IPS DF 6.9 (cell line): ENCODE data around the gene DNAH8.

Experiments
- DNase-seq: peaks from one replicate; pipeline ENCODE4 v3.0.0-alpha.2; 2013; ENCODE audit warnings: low read depth, low spot score
- H3K27ac ChIP-seq: one replicate; pipeline ENCODE4 v1.5.1; 2013; ENCODE audit warnings: low read length, control low read depth
- H3K27me3 ChIP-seq: 2 replicates; pipeline ENCODE4 v1.6.1; 2013; ENCODE audit warnings: mild to moderate bottlenecking, low read length; ENCODE audit not compliant: control insufficient read depth, insufficient read depth
- H3K36me3 ChIP-seq: 2 replicates; pipeline ENCODE4 v1.6.1; 2013; ENCODE audit warnings: low read length; ENCODE audit not compliant: control insufficient read depth, insufficient read depth
- H3K4me1 ChIP-seq: 2 replicates; pipeline ENCODE4 v1.6.1; 2013; ENCODE audit warnings: low read length; ENCODE audit not compliant: control insufficient read depth, insufficient read depth
- H3K4me3 ChIP-seq: 2 replicates; pipeline ENCODE4 v1.5.1; 2013; ENCODE audit warnings: mild to moderate bottlenecking, low read length
- H3K9me3 ChIP-seq: 2 replicates; pipeline ENCODE4 v1.6.1; 2013; ENCODE audit warnings: low read length, inconsistent platforms; ENCODE audit not compliant: control insufficient read depth, insufficient read depth
- WGBS: extraction: QIAGEN DNeasy Blood & Tissue Kit; methylation state at CpG from one replicate; pipeline ENCODE4 v1.1.7; 2013; ENCODE audit warnings: mixed read lengths, missing lambda C conversion rate; ENCODE audit not compliant: insufficient read length, insufficient coverage; 5-methylcytosine and 5-hydroxymethylcytosine counted together

DNAH8 gene

GRCh38 chr6:38720295-38720694, 5.2 kb downstream of the DNAH8 start:
- H3K9me3 ChIP-seq: no peaks in the 10 kb centered on the region
- no peaks in the 10 kb centered on the region for H3K36me3 ChIP-seq
- H3K27me3 ChIP-seq: peaks cover 9% of the 10 kb centered on the region
- no peak overlapping the region for H3K27ac ChIP-seq
- no peak for DNase-seq
- WGBS: no CpG with 5 or more reads among the region's 2 CpGs
- no peaks in the 10 kb centered on the region for H3K4me1 ChIP-seq
- H3K4me3 ChIP-seq: no peak overlapping the region

- H3K4me3 ChIP-seq: no peak overlapping the region
These were observed 6.9 kb downstream of the DNAH8 start for GRCh38 chr6:38722038-38722437.

GRCh38 chr6:38722727-38723334, 7.7 kb downstream of the DNAH8 start:
- Histone ChIP-seq H3K4me3 (no peak overlapping the region), H3K27ac (no peak overlapping the region), H3K4me1 (no peaks in the 10 kb centered on the region), H3K36me3 (no peaks in the 10 kb centered on the region), H3K27me3 (no peaks in the 10 kb centered on the region), H3K9me3 (no peaks in the 10 kb centered on the region)
- DNase-seq: no peak
- no CpG with 5 or more reads among the region's 26 CpGs for WGBS

More at GRCh38 chr6:38722038-38722437, 6.9 kb downstream of the DNAH8 start:
- Histone ChIP-seq H3K9me3 (no peaks in the 10 kb centered on the region), H3K4me1 (no peaks in the 10 kb centered on the region), H3K27me3 (peaks cover under 1% of the 10 kb centered on the region; the same call in 1 of the 2 replicates), H3K36me3 (no peaks in the 10 kb centered on the region), H3K27ac (no peak overlapping the region)
- no CpG with 5 or more reads among the region's 3 CpGs for WGBS
- DNase-seq: no peak

DNA sequence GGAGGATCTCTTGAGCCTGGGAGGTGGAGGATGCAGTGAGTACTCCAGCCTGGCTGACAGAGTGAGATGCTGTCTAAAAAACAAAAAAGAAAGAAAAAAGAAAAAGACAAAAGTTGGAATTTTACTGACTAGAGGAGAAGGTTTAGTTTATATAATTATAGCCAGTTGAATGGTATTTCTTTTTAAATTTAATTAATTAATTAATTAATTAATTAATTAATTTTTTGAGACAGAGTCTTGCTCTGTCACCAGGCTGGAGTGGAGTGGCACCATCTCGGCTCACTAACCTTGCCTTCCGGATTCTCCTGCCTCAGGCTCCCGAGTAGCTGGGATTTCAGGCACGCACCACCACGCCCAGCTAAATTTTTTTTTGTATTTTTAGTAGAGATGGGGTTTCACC, 8.7 kb downstream of the DNAH8 start:
- Histone ChIP-seq H3K4me1 (no peaks in the 10 kb centered on the region), H3K4me3 (no peak overlapping the region), H3K27ac (no peak overlapping the region), H3K36me3 (no peaks in the 10 kb centered on the region), H3K9me3 (no peaks in the 10 kb centered on the region), H3K27me3 (no peaks in the 10 kb centered on the region)
- no peak for DNase-seq
- no CpG with 5 or more reads among the region's 5 CpGs for WGBS

DNA sequence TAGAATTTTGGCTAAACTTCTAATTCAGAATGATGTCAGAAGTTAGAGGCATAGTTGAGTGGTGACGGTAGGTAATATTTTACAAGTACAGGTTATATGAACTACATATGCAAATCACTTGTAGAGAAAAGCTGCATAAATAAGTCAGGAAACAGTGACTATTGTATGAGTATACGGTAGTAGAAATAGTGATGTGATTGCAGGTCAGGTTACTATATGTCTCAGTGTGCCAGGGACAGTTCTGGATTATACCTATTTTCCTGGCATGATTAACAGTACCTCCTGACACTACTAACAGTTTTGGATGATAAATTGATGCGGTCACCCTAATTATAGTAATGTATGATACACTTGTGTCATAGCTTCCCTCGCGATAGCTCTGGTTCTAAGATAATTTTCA, 9.2 kb downstream of the DNAH8 start:
- H3K27me3 ChIP-seq: no peaks in the 10 kb centered on the region
- H3K4me1 ChIP-seq: no peaks in the 10 kb centered on the region
- DNase-seq: no peak
- no peaks in the 10 kb centered on the region for H3K9me3 ChIP-seq
- H3K36me3 ChIP-seq: no peaks in the 10 kb centered on the region
- WGBS: no CpG with 5 or more reads among the region's 5 CpGs
- H3K4me3 ChIP-seq: no peak overlapping the region
- H3K27ac ChIP-seq: no peak overlapping the region

GRCh38 chr6:38725414-38726183, 10.5 kb downstream of the DNAH8 start:
- Histone ChIP-seq H3K4me1 (no peaks in the 10 kb centered on the region), H3K9me3 (no peaks in the 10 kb centered on the region), H3K27ac (no peak overlapping the region), H3K36me3 (no peaks in the 10 kb centered on the region), H3K4me3 (no peak overlapping the region), H3K27me3 (no peaks in the 10 kb centered on the region)
- DNase-seq: no peak
- WGBS: no CpG with 5 or more reads among the region's 4 CpGs

- Histone ChIP-seq H3K27me3 (no peaks in the 10 kb centered on the region), H3K9me3 (no peaks in the 10 kb centered on the region), H3K4me1 (no peaks in the 10 kb centered on the region), H3K4me3 (no peak overlapping the region), H3K36me3 (no peaks in the 10 kb centered on the region), H3K27ac (no peak overlapping the region)
- DNase-seq: no peak
- no CpG with 5 or more reads among the region's 1 CpG for WGBS
These were observed 13.1 kb downstream of the DNAH8 start for GRCh38 chr6:38728203-38728602.

DNA sequence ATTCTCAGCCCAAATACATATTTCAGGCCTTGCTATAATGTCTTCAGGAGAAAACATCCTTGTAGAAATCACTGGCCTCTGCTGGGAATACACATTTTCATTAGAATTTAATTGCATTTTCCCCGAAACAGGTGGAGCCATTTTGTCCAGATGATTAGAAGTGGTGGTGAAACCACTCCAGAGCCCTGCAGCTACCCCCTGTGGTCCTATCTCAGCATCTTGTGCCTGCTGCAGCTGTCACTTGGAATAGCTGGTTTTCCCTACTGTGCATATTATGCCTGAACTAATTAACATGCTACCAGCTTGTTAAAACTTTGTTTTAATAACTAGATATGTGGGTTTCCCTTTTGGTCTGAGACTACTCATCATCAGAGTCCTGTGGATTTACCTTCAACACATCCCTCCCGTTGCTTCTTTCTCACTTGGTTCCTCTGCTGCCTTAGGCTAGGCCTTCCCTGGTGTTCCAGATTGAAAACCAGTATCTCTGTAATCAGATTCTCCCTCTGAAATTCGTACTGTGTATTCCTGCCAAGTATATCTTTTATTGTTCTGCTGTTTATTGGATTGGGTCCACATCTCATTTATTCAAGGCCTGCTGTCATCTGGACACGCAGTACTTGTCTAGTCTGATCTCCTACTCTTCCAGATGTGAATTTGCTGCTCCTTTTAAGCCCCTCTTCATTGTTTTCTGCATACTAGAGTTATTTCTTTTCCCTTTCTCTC, 15.2 kb downstream of the DNAH8 start:
- Histone ChIP-seq H3K27me3 (no peaks in the 10 kb centered on the region), H3K27ac (no peak overlapping the region), H3K4me1 (no peaks in the 10 kb centered on the region), H3K4me3 (no peak overlapping the region), H3K9me3 (no peaks in the 10 kb centered on the region), H3K36me3 (no peaks in the 10 kb centered on the region)
- no CpG with 5 or more reads among the region's 4 CpGs for WGBS
- no peak for DNase-seq

- no peak overlapping the region for H3K27ac ChIP-seq
- DNase-seq: no peak
- no peaks in the 10 kb centered on the region for H3K4me1 ChIP-seq
- H3K27me3 ChIP-seq: no peaks in the 10 kb centered on the region
- no peaks in the 10 kb centered on the region for H3K36me3 ChIP-seq
- H3K4me3 ChIP-seq: no peak overlapping the region
- no peaks in the 10 kb centered on the region for H3K9me3 ChIP-seq
- WGBS: no CpG with 5 or more reads among the region's 3 CpGs
These were observed 21.8 kb downstream of the DNAH8 start for GRCh38 chr6:38736951-38737350.

GRCh38 chr6:38738261-38738660, 23.1 kb downstream of the DNAH8 start:
- Histone ChIP-seq H3K4me3 (no peak overlapping the region), H3K36me3 (no peaks in the 10 kb centered on the region), H3K9me3 (no peaks in the 10 kb centered on the region), H3K4me1 (no peaks in the 10 kb centered on the region), H3K27me3 (no peaks in the 10 kb centered on the region), H3K27ac (no peak overlapping the region)
- DNase-seq: no peak
- WGBS: no CpG with 5 or more reads among the region's 3 CpGs
